GM12878 (cell line): ENCODE data around the gene CELF3. TPM values are rescaled to one million over a fixed set of nuclear protein-coding genes. Genes with fewer than 3 reads are reported as not detected.
A peak's percentile ranks its signal among the peaks of the same experiment; 100 is the strongest.

ENCODE experiments used
- BRCA1 ChIP-seq: IDR thresholded peaks from 2 replicates; pipeline ENCODE4 v1.6.1; 2011; ENCODE audit warnings: low read depth, low read length, improper control_type of control experiment
- EED ChIP-seq: sonication (generic); IDR thresholded peaks from 2 replicates; pipeline ENCODE4 v1.6.1; 2016; ENCODE audit warnings: antibody characterized with exemption, low read depth
- ESRRA ChIP-seq: IDR thresholded peaks from 2 replicates; pipeline ENCODE4 v1.6.1; 2012; ENCODE audit warnings: mild to moderate bottlenecking, low read length, improper control_type of control experiment
- GABPA ChIP-seq: IDR thresholded peaks from 2 replicates; pipeline ENCODE4 v1.6.1; 2014; ENCODE audit warnings: antibody characterized with exemption, low read depth, mild to moderate bottlenecking, inconsistent platforms
- KAT2A ChIP-seq: conservative IDR thresholded peaks from 2 replicates; pipeline ENCODE4 v1.6.1; 2011; ENCODE audit warnings: low read depth, low read length; ENCODE audit not compliant: control insufficient read depth
- NR2F1 ChIP-seq: fragments of 450-650 bp; conservative IDR thresholded peaks from 2 replicates; pipeline ENCODE4 v1.6.1; 2017; ENCODE audit warnings: mild to moderate bottlenecking
- PAX5 ChIP-seq: IDR thresholded peaks from 2 replicates; pipeline ENCODE4 v1.6.1; 2011; ENCODE audit warnings: low read depth, low read length, borderline replicate concordance
- RB1 ChIP-seq: fragments of 450-650 bp; formaldehyde crosslinking; IDR thresholded peaks from 2 replicates; pipeline ENCODE4 v1.6.1; 2017; ENCODE audit warnings: mild to moderate bottlenecking, borderline replicate concordance
- TARDBP ChIP-seq: IDR thresholded peaks from 2 replicates; pipeline ENCODE4 v1.6.1; 2016; ENCODE audit warnings: borderline replicate concordance
- ZNF217 ChIP-seq: fragments of 450-650 bp; IDR thresholded peaks from 2 replicates; pipeline ENCODE4 v1.6.1; 2017; ENCODE audit warnings: antibody characterized with exemption, mild to moderate bottlenecking
- polyA plus RNA-seq, 11 experiments: library from polyadenylated mRNA; depleted of rRNA in 4 of 11; unstranded in 6 of 11; stranded (reverse) in 5 of 11; fragments of >200 nt; fragmentation: Nextera tagmentation in 4 of 11; fragmentation: Illumina TruSeq in 1 of 11; extraction: Ambion mirVana in 4 of 11; extraction: Trizol in 1 of 11; gene quantifications; 1 replicate in 1 of 11; 2 replicates in 10 of 11; pipeline versions ENCODE4 v1.2.1 to v1.2.3, GENCODE V29; 2011 to 2016; ENCODE audit warnings: inconsistent platforms in 2 of 11, missing spikeins in 2 of 11, low read depth in 1 of 11
- total RNA-seq, 4 experiments: library from RNA; depleted of rRNA in 3 of 4; stranded (reverse); fragments of >200 nt in 3 of 4; fragmentation: Illumina TruSeq in 1 of 4; extraction: Trizol in 1 of 4; gene quantifications; 2 replicates each; pipeline versions ENCODE4 v1.2.1 to v1.2.3, GENCODE V29; 2013 to 2021
- TF ChIP-seq, protein P1 (sequence below): fragments of 450-650 bp; IDR thresholded peaks from 2 replicates; pipeline ENCODE4 v1.6.1; 2017; ENCODE audit warnings: mild to moderate bottlenecking, low read depth, inconsistent platforms; ENCODE audit not compliant: poor library complexity, severe bottlenecking
- TF ChIP-seq, protein P2 (sequence below): IDR thresholded peaks from 2 replicates; pipeline ENCODE4 v1.6.1; 2011; ENCODE audit warnings: borderline replicate concordance, low read depth, mild to moderate bottlenecking, moderate library complexity, mixed read lengths, low read length; ENCODE audit not compliant: insufficient read depth; ENCODE audit errors: extremely low read length
- TF ChIP-seq, protein P3 (sequence below): fragments of 450-650 bp; IDR thresholded peaks from 2 replicates; pipeline ENCODE4 v1.6.1; 2018; ENCODE audit warnings: mild to moderate bottlenecking, low read depth, moderate library complexity; ENCODE audit not compliant: partially characterized antibody
- TF ChIP-seq, protein P4 (sequence below): fragments of 150-350 bp; IDR thresholded peaks from 2 replicates; pipeline ENCODE4 v1.6.1; 2014; ENCODE audit warnings: mild to moderate bottlenecking, low read depth, low read length
- TF ChIP-seq, protein P5 (sequence below): fragments of 450-650 bp; IDR thresholded peaks from 2 replicates; pipeline ENCODE4 v1.6.1; 2018; ENCODE audit warnings: borderline replicate concordance, mild to moderate bottlenecking; ENCODE audit not compliant: partially characterized antibody

The CELF3 gene
- total and polyA plus RNA-seq, 10 of the 15 experiments (the other 5 are each of a cell fraction or from before 2014, with no cell fraction given) = 0.09 TPM; not detected in 9

DNA sequence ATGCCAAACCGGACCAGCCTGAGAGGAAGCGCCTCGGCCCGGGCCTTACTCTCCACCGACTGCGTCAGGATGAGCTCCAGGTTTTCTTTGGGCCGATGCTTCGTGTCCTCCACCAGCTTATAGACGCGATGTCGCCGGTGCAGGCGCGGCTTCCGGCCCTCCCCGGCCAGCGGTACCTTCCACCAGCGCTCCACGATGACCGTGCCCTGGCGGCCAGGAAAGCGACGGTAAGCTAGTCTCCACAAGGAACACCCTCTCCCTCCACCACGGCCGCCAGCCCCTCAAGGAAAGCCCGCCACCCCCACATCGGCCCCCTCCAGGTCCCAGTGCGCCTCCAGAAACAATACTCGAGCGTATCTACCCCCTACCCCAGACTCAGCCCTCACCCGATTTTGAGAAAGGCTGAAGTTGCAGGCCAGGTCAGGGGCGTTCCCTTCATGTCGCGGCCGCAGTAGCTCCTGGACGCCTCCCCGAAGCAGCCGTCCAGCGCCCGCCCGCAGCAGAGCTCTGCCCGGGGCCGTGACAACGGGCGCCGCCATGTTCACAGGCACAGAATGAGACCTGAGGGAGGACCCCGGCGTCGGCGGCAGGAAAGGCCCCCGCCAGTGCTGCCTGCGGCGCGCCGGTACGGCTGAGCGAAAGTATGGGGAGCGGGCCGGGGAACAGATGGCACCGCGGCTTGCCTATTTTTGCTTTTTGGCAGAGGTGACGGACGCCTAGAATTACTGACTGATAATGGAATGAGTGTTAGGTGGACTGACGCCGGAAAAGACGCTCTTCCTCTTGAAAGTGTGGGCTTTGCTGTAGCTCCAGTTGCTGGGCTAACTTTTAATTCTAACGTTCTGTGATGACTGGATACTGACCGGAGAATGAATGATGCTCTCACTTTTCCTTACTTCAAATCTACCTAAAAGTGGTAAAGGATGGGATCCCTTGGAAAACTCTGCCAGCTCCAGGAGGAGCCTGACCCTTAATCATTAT is 46.6 kb upstream of the CELF3 start, which contains the start of gene MRPL9 (continued):
- TF ChIP-seq, protein P1, sequence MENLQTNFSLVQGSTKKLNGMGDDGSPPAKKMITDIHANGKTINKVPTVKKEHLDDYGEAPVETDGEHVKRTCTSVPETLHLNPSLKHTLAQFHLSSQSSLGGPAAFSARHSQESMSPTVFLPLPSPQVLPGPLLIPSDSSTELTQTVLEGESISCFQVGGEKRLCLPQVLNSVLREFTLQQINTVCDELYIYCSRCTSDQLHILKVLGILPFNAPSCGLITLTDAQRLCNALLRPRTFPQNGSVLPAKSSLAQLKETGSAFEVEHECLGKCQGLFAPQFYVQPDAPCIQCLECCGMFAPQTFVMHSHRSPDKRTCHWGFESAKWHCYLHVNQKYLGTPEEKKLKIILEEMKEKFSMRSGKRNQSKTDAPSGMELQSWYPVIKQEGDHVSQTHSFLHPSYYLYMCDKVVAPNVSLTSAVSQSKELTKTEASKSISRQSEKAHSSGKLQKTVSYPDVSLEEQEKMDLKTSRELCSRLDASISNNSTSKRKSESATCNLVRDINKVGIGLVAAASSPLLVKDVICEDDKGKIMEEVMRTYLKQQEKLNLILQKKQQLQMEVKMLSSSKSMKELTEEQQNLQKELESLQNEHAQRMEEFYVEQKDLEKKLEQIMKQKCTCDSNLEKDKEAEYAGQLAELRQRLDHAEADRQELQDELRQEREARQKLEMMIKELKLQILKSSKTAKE = no peak
- TF ChIP-seq, protein P2, sequence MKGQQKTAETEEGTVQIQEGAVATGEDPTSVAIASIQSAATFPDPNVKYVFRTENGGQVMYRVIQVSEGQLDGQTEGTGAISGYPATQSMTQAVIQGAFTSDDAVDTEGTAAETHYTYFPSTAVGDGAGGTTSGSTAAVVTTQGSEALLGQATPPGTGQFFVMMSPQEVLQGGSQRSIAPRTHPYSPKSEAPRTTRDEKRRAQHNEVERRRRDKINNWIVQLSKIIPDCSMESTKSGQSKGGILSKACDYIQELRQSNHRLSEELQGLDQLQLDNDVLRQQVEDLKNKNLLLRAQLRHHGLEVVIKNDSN = no peak
- TF ChIP-seq TARDBP (peak; percentile 88; the same call in 1 of the 2 replicates), GABPA (no peak), ZNF217 (no peak), KAT2A (no peak), ESRRA (no peak), NR2F1 (0 out of 2 replicates have a peak, but pooled peaks have one; percentile 36), EED (no peak), PAX5 (no peak), BRCA1 (no peak), RB1 (peak; percentile 94)
- TF ChIP-seq, protein P3, sequence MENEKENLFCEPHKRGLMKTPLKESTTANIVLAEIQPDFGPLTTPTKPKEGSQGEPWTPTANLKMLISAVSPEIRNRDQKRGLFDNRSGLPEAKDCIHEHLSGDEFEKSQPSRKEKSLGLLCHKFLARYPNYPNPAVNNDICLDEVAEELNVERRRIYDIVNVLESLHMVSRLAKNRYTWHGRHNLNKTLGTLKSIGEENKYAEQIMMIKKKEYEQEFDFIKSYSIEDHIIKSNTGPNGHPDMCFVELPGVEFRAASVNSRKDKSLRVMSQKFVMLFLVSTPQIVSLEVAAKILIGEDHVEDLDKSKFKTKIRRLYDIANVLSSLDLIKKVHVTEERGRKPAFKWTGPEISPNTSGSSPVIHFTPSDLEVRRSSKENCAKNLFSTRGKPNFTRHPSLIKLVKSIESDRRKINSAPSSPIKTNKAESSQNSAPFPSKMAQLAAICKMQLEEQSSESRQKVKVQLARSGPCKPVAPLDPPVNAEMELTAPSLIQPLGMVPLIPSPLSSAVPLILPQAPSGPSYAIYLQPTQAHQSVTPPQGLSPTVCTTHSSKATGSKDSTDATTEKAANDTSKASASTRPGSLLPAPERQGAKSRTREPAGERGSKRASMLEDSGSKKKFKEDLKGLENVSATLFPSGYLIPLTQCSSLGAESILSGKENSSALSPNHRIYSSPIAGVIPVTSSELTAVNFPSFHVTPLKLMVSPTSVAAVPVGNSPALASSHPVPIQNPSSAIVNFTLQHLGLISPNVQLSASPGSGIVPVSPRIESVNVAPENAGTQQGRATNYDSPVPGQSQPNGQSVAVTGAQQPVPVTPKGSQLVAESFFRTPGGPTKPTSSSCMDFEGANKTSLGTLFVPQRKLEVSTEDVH = no peak
- TF ChIP-seq, protein P4, sequence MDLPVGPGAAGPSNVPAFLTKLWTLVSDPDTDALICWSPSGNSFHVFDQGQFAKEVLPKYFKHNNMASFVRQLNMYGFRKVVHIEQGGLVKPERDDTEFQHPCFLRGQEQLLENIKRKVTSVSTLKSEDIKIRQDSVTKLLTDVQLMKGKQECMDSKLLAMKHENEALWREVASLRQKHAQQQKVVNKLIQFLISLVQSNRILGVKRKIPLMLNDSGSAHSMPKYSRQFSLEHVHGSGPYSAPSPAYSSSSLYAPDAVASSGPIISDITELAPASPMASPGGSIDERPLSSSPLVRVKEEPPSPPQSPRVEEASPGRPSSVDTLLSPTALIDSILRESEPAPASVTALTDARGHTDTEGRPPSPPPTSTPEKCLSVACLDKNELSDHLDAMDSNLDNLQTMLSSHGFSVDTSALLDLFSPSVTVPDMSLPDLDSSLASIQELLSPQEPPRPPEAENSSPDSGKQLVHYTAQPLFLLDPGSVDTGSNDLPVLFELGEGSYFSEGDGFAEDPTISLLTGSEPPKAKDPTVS = 0 out of 2 replicates have a peak, but pooled peaks have one; percentile 55
- TF ChIP-seq, protein P5, sequence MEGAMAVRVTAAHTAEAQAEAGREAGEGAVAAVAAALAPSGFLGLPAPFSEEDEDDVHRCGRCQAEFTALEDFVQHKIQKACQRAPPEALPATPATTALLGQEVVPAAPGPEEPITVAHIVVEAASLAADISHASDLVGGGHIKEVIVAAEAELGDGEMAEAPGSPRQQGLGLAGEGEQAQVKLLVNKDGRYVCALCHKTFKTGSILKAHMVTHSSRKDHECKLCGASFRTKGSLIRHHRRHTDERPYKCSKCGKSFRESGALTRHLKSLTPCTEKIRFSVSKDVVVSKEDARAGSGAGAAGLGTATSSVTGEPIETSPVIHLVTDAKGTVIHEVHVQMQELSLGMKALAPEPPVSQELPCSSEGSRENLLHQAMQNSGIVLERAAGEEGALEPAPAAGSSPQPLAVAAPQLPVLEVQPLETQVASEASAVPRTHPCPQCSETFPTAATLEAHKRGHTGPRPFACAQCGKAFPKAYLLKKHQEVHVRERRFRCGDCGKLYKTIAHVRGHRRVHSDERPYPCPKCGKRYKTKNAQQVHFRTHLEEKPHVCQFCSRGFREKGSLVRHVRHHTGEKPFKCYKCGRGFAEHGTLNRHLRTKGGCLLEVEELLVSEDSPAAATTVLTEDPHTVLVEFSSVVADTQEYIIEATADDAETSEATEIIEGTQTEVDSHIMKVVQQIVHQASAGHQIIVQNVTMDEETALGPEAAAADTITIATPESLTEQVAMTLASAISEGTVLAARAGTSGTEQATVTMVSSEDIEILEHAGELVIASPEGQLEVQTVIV = no peak
